HEK293 (cell line): ENCODE results near the gene TRAF3.

Source experiments
- ZNF747 ChIP-seq: fragments of 450-650 bp; formaldehyde crosslinking; IDR thresholded peaks from 2 replicates; pipeline ENCODE4 v1.5.1; 2016; ENCODE audit warnings: missing biosample characterization, missing genetic modification characterization
- TF ChIP-seq, protein P1 (sequence below): fragments of 450-650 bp; formaldehyde crosslinking; IDR thresholded peaks from 2 replicates; pipeline ENCODE4 v1.5.1; 2016; ENCODE audit warnings: missing biosample characterization, missing genetic modification characterization

DNA sequence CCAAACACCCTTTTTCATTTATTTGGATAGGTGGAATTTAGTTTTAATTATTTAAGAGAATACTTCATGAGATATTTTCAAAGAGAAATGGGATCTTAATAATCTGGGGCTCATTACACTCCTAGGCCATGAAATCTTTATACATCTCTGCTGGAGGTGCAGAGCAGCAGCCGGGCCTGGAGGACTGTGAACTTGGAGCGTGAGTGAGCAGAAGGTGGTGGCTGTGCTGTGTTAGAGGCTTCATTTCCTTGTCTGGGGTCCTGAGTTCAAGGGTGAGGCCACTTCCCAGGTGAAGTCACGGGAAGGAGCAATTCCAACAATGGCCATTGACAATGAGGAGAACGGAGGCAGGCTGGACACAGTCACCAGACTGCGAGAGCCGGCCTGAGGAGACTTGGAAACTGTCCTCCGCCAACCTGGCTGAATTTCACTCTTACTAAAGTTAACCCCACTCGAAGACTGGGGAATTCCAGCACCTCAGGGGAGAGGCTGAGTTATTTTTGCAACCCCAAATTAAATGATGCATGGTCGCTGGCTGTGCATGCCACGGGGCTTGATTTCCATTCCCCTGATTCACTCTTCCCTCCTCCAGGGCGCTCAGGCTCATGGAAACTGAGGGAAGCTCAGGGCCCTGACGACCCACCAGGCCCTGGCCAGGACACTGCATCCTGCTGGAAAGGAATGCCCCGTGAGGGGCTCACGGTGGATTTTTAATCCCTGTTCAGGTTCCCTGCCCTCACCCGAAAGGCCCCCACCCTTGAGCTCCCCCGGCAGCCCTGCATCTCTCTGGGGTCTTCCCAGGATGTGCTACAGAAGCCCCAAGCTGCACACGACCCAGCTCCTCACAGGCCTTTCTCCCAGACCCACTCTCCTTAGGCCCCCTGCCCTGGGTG is 22.6 kb upstream of the TRAF3 start:
- TF ChIP-seq, protein P1, sequence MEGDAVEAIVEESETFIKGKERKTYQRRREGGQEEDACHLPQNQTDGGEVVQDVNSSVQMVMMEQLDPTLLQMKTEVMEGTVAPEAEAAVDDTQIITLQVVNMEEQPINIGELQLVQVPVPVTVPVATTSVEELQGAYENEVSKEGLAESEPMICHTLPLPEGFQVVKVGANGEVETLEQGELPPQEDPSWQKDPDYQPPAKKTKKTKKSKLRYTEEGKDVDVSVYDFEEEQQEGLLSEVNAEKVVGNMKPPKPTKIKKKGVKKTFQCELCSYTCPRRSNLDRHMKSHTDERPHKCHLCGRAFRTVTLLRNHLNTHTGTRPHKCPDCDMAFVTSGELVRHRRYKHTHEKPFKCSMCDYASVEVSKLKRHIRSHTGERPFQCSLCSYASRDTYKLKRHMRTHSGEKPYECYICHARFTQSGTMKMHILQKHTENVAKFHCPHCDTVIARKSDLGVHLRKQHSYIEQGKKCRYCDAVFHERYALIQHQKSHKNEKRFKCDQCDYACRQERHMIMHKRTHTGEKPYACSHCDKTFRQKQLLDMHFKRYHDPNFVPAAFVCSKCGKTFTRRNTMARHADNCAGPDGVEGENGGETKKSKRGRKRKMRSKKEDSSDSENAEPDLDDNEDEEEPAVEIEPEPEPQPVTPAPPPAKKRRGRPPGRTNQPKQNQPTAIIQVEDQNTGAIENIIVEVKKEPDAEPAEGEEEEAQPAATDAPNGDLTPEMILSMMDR (tag by site-specific recombination): no peak
- no peak for TF ChIP-seq ZNF747 (tag by site-specific recombination)
